Left ventricle myocardium inferior (tissue), 1 donor: ENCODE measurements around the gene FGFBP1. TPM values are rescaled to one million over a fixed set of nuclear protein-coding genes. Genes with fewer than 3 reads are reported as not detected.

Experiments
- DNase-seq: peaks from one replicate; pipeline ENCODE4 v3.0.0-alpha.2; 2020
- H3K27ac ChIP-seq: fragments of 200-600 bp; replicated peaks from 2 replicates; pipeline ENCODE4 v1.8.0; 2021
- H3K27me3 ChIP-seq: fragments of 200-600 bp; 2 replicates; pipeline ENCODE4 v1.8.0; 2021; ENCODE audit warnings: low read depth
- H3K36me3 ChIP-seq: fragments of 200-600 bp; 2 replicates; pipeline ENCODE4 v1.8.0; 2021
- H3K4me1 ChIP-seq: fragments of 200-600 bp; 2 replicates; pipeline ENCODE4 v1.8.0; 2021
- H3K4me3 ChIP-seq: fragments of 200-600 bp; 2 replicates; pipeline ENCODE4 v1.8.0; 2021; ENCODE audit warnings: mild to moderate bottlenecking, moderate library complexity
- H3K9me3 ChIP-seq: fragments of 200-600 bp; replicated peaks from 2 replicates; pipeline ENCODE4 v1.8.0; 2021
- intact Hi-C: fragments of 100-400 bp; cut with micrococcal nuclease; formaldehyde crosslinking; loops from one replicate; pipeline ENCODE4 v1.11.0; 2022
- total RNA-seq: library from RNA; stranded (reverse); fragmentation: NEBNext Ultra II Directional; extraction: Animal tissue kit (Norgen Biotek cat#: 25700); gene quantifications from one replicate; pipeline ENCODE4 v1.2.1, GENCODE V29; 2021
- TF ChIP-seq, protein P1 (sequence below): fragments of 200-600 bp; IDR thresholded peaks from 2 replicates; pipeline ENCODE4 v1.8.0; 2021; ENCODE audit warnings: antibody characterized with exemption, mild to moderate bottlenecking, borderline replicate concordance
- donor health status: DM: no; HTN: yes; CAD: no; lungs with severe emphysema.

Gene FGFBP1
- total RNA-seq, 1 donor from 2014 or later = not detected

DNA sequence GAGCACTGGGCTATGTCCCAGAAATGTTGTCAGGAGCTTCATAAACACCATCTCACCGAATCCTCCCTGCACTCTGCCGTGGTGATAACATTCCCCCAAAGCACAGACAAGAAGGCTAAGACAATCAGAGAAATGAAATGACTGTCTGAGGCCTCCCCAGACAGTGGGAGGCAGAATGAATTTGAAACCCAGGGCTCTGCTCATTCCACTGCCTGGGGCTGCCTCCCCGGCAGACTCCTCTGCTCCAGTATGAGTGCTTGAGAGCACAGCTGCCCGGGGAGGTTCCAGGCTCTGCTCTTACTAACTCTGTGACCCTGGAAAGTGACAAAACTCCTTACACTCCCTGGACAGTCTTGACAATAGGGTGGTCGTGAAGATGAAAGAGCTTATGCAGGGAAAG, 9.7 kb downstream of the FGFBP1 start:
- H3K27ac ChIP-seq = no peak overlapping the region
- no peaks in the 10 kb centered on the region for H3K4me1 ChIP-seq
- TF ChIP-seq, protein P1, sequence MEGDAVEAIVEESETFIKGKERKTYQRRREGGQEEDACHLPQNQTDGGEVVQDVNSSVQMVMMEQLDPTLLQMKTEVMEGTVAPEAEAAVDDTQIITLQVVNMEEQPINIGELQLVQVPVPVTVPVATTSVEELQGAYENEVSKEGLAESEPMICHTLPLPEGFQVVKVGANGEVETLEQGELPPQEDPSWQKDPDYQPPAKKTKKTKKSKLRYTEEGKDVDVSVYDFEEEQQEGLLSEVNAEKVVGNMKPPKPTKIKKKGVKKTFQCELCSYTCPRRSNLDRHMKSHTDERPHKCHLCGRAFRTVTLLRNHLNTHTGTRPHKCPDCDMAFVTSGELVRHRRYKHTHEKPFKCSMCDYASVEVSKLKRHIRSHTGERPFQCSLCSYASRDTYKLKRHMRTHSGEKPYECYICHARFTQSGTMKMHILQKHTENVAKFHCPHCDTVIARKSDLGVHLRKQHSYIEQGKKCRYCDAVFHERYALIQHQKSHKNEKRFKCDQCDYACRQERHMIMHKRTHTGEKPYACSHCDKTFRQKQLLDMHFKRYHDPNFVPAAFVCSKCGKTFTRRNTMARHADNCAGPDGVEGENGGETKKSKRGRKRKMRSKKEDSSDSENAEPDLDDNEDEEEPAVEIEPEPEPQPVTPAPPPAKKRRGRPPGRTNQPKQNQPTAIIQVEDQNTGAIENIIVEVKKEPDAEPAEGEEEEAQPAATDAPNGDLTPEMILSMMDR = no peak
- no peak for DNase-seq
- H3K27me3 ChIP-seq = peaks cover 65% of the 10 kb centered on the region
- H3K9me3 ChIP-seq = no peaks in the 10 kb centered on the region
- intact Hi-C loops = no loop called here
- no peaks in the 10 kb centered on the region for H3K36me3 ChIP-seq
- H3K4me3 ChIP-seq = no peak overlapping the region

DNA sequence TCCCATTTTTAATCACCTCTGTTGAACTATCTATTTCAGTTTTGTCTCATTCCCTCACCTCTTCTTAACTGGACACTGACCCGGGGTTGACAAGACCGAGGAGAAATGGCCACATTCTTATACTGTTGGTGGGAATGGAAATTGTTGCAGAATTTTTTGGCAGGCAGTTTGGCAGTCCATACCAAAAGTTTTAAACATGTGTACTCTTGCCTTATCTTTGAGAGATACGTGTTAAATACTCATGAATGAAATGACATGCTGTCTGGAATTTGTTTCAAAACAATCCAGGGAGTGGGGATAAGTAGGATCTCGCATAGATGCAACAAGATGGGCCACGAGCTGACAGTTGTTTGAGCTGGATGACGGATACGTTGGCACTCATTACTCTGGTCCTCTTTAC, 12.1 kb downstream of the FGFBP1 start:
- TF ChIP-seq, protein P1 = no peak
- no peaks in the 10 kb centered on the region for H3K9me3 ChIP-seq

DNA sequence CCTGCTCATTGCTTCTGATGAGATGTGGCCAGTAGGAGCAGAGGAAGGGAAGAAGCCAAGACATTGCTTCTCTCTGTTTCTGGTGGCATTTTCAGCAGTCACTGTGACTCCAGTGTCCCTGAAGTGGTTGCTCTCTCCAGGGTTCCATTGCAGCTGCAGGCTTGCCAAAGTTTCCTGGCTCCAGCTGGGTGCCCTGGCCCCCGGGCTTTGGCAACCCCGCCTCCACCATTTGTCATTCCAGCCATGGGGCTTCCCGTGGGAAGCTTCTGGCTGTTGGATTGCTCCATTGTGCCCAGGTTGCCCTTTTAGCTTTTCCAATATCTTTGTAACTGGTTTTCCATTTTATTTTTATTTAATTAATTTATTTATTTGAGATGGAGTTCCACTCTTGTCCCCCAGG, 12.7 kb downstream of the FGFBP1 start:
- Histone ChIP-seq H3K4me3 (no peak overlapping the region), H3K4me1 (no peaks in the 10 kb centered on the region), H3K27me3 (peaks cover 45% of the 10 kb centered on the region), H3K27ac (no peak overlapping the region), H3K36me3 (no peaks in the 10 kb centered on the region), H3K9me3 (no peaks in the 10 kb centered on the region)
- intact Hi-C loops = no loop called here
- TF ChIP-seq, protein P1 = no peak
- DNase-seq = no peak

More for the DNA sequence above, 12.1 kb downstream of the FGFBP1 start:
- Histone ChIP-seq H3K4me1 (no peaks in the 10 kb centered on the region), H3K36me3 (no peaks in the 10 kb centered on the region), H3K27ac (no peak overlapping the region), H3K4me3 (no peak overlapping the region), H3K27me3 (peaks cover 47% of the 10 kb centered on the region)
- intact Hi-C loops = no loop called here
- DNase-seq = no peak

DNA sequence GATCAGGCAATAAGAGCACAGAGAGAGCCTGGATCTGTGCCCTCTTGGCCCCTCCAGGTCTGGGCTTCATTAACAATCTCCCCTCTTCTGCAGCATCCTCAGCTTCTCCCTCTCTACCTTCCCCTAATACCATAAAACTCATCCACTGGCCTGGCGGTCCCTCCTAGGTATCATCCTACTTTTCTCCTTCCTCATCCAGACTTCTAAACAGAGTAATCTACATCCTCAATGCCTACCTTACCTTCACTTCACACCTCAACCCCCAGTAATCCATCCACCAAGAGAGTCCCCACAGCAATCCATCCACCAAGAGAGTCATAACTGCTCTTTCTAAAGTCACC, 17.0 kb downstream of the FGFBP1 start:
- Histone ChIP-seq H3K27me3 (peaks cover 70% of the 10 kb centered on the region), H3K4me1 (no peaks in the 10 kb centered on the region), H3K4me3 (no peak overlapping the region), H3K9me3 (no peaks in the 10 kb centered on the region), H3K27ac (no peak overlapping the region), H3K36me3 (no peaks in the 10 kb centered on the region)
- intact Hi-C loops = no loop called here
- DNase-seq = no peak
- TF ChIP-seq, protein P1 = no peak

DNA sequence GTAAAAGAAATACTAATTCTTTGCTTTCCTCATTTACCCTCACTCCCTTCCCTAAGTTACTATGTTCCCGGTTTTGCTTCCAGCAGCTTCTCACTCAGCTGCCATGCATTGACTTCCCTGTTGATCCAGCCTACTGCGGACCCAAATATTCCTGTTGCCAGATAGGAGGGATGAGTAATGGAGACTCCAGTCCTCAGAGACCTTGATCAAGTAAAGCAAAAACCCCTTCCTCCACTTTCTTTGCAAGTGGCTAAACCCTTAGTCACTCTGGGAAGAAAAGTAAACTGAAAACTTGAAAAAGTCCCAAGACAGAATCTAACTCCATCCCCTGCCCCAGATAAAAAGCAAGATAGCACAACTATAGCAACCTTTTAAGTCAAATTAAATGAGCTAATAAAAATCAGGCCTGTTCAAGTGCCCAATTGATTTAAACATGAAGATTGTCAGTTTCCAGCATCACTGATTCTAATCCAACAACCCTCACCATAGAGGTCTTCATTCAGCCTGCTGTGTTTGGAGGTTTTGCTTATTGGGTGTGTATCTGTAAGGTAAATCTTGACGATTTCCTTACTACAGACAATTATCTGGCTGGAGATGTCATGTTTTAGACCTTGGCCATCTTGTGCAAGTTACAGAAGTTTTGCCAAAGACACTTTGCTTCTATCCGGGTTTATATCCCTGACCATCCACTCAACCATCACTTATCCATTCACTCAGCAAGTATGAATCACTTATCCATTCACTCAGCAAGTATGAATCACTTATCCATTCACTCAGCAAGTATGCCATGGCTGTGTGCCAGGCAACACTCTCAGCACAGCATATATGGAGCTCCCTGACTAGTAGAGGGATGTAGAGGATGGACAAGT, 17.6 kb downstream of the FGFBP1 start:
- no peaks in the 10 kb centered on the region for H3K4me1 ChIP-seq
- peaks cover 70% of the 10 kb centered on the region for H3K27me3 ChIP-seq
- TF ChIP-seq, protein P1 = no peak
- DNase-seq = no peak
- H3K9me3 ChIP-seq = no peaks in the 10 kb centered on the region
- intact Hi-C loops = no loop called here
- H3K4me3 ChIP-seq = no peak overlapping the region
- no peaks in the 10 kb centered on the region for H3K36me3 ChIP-seq
- H3K27ac ChIP-seq = no peak overlapping the region
